GM12878 (cell line): Measurements from ENCODE around the gene TBRG4. TPM values are rescaled to one million over a fixed set of nuclear protein-coding genes. Genes with fewer than 3 reads are reported as not detected.

ENCODE experiments used
- ATAC-seq: fragments of 200-7000 bp; cut with Tn5 transposase; 3 replicates; pipeline ENCODE4 v1.9.1; 2020; ENCODE audit warnings: mild to moderate bottlenecking, moderate library complexity
- BruUV-seq: library from RNA; stranded (reverse); fragments of 400-500 nt; replicated peaks from 2 replicates; lab custom pipeline; 2021; lab: Mats Ljungman, UMichigan
- CTCF ChIA-PET: fragments of 300-600 bp; sonication (Branson Sonifier 250); formaldehyde crosslinking; extraction: SDS; loops from one replicate; lab custom pipeline; 2021; ENCODE audit warnings: inconsistent platforms; lab: Yijun Ruan, JAX
- POLR2A ChIA-PET: fragments of 350-600 bp; formaldehyde crosslinking; extraction: SDS; loops from one replicate; lab custom pipeline; 2021; ENCODE audit warnings: inconsistent platforms; lab: Charles Lee
- RAD21 ChIA-PET: fragments of 300-600 bp; sonication (Branson Sonifier 250); formaldehyde crosslinking; loops from one replicate; lab custom pipeline; 2023; ENCODE audit warnings: antibody characterized with exemption; ENCODE audit not compliant: unreplicated experiment; lab: Charles Lee
- SMC1A ChIA-PET: fragments of 300-600 bp; sonication (Branson Sonifier 250); formaldehyde crosslinking; loops from one replicate; lab custom pipeline; 2023; ENCODE audit not compliant: unreplicated experiment, uncharacterized antibody; lab: Charles Lee
- DNase-seq: peaks from one replicate; pipeline ENCODE4 v3.0.0-alpha.2; 2011; ENCODE audit warnings: low read depth, low spot score
- FAIRE-seq: peaks from 3 replicates; lab custom pipeline; 2011; peaks lifted over from hg19 to GRCh38; lab: Jason Lieb, UNC
- H2AFZ ChIP-seq: 2 replicates; pipeline ENCODE4 v1.6.0; 2011; ENCODE audit warnings: low read depth, low read length, control low read depth; ENCODE audit not compliant: control insufficient read depth
- H3K27ac ChIP-seq: 2 replicates; pipeline ENCODE4 v1.5.1; 2011; ENCODE audit warnings: control low read depth; ENCODE audit not compliant: control insufficient read depth, insufficient read depth
- H3K27me3 ChIP-seq, 2 experiments: replicated peaks in 1 of 2; 2 replicates each; pipeline versions ENCODE4 v1.6.0 to v1.6.1; 2011; ENCODE audit warnings: low read length in 1 of 2; ENCODE audit not compliant: control insufficient read depth in 2 of 2, insufficient read depth in 2 of 2
- H3K36me3 ChIP-seq, 2 experiments: 2 replicates each; pipeline ENCODE4 v1.5.1; 2011; ENCODE audit warnings: low read length in 1 of 2; ENCODE audit not compliant: control insufficient read depth in 2 of 2, insufficient read depth in 2 of 2
- H3K4me1 ChIP-seq: 2 replicates; pipeline ENCODE4 v1.6.1; 2011; ENCODE audit warnings: mild to moderate bottlenecking, low read length, moderate library complexity, mixed read lengths; ENCODE audit not compliant: control insufficient read depth, insufficient read depth
- H3K4me2 ChIP-seq: 2 replicates; pipeline ENCODE4 v1.6.0; 2011; ENCODE audit warnings: control low read depth; ENCODE audit not compliant: control insufficient read depth, insufficient read depth
- H3K4me3 ChIP-seq: fragments of 200-600 bp; sonication (generic); 2 replicates; pipeline ENCODE4 v1.5.1; 2016
- H3K79me2 ChIP-seq: 2 replicates; pipeline ENCODE4 v1.6.0; 2011; ENCODE audit warnings: low read length; ENCODE audit not compliant: control insufficient read depth, insufficient read depth
- H3K9ac ChIP-seq: 2 replicates; pipeline ENCODE4 v1.8.0; 2011; ENCODE audit warnings: low read length, control low read depth, mixed read lengths; ENCODE audit not compliant: control insufficient read depth, insufficient read depth
- H3K9me3 ChIP-seq: replicated peaks from 3 replicates; pipeline ENCODE4 v1.5.1; 2011; ENCODE audit warnings: mild to moderate bottlenecking, low read length; ENCODE audit not compliant: control insufficient read depth, insufficient read depth
- H4K20me1 ChIP-seq: 2 replicates; pipeline ENCODE4 v1.6.0; 2011; ENCODE audit not compliant: control insufficient read depth, insufficient read depth
- CREM ChIP-seq: IDR thresholded peaks from 2 replicates; pipeline ENCODE4 v1.6.1; 2014; ENCODE audit warnings: antibody characterized with exemption, low read depth
- CTCF ChIP-seq, 3 experiments: IDR thresholded peaks in 2 of 3; conservative IDR thresholded peaks in 1 of 3; 2 replicates each; pipeline ENCODE4 v1.5.1; 2011; ENCODE audit warnings: low read depth in 3 of 3, low read length in 3 of 3, mild to moderate bottlenecking in 3 of 3, control low read depth in 2 of 3, moderate library complexity in 2 of 3, inconsistent platforms in 1 of 3, mixed read lengths in 1 of 3; ENCODE audit not compliant: control insufficient read depth in 2 of 3, insufficient read depth in 1 of 3; ENCODE audit errors: extremely low read depth in 1 of 3
- FOXM1 ChIP-seq: IDR thresholded peaks from 2 replicates; pipeline ENCODE4 v1.6.1; 2012; ENCODE audit warnings: low read depth, mild to moderate bottlenecking, inconsistent platforms, low read length, moderate library complexity
- POLR2A ChIP-seq: IDR thresholded peaks from 2 replicates; pipeline ENCODE4 v1.6.1; 2011; ENCODE audit warnings: low read depth, mild to moderate bottlenecking, low read length
- SIN3A ChIP-seq: IDR thresholded peaks from 2 replicates; pipeline ENCODE4 v1.6.1; 2012; ENCODE audit warnings: low read depth, low read length, improper control_type of control experiment
- TBL1XR1 ChIP-seq: IDR thresholded peaks from 2 replicates; pipeline ENCODE4 v1.6.1; 2012; ENCODE audit warnings: low read depth, low read length, improper control_type of control experiment
- WGBS: methylation state at CpG from one replicate; pipeline ENCODE4 v1.1.6; 2016; ENCODE audit warnings: low lambda C conversion rate; ENCODE audit not compliant: insufficient replicate concordance, insufficient coverage; ENCODE audit errors: missing lambda C conversion rate; 5-methylcytosine and 5-hydroxymethylcytosine counted together
- in situ Hi-C: fragments of 300-500 bp; cut with MboI; formaldehyde crosslinking; loops from 9 replicates; pipeline ENCODE4 v1.14.3; 2018; ENCODE audit warnings: mixed read lengths
- intact Hi-C: fragments of 100-400 bp; cut with micrococcal nuclease; formaldehyde crosslinking; loops from one replicate; pipeline ENCODE4 v1.14.2; 2022; ENCODE audit not compliant: unreplicated experiment
- polyA plus RNA-seq, 11 experiments: library from polyadenylated mRNA; depleted of rRNA in 4 of 11; unstranded in 6 of 11; stranded (reverse) in 5 of 11; fragments of >200 nt; fragmentation: Nextera tagmentation in 4 of 11; fragmentation: Illumina TruSeq in 1 of 11; extraction: Ambion mirVana in 4 of 11; extraction: Trizol in 1 of 11; gene quantifications; 1 replicate in 1 of 11; 2 replicates in 10 of 11; pipeline versions ENCODE4 v1.2.1 to v1.2.3, GENCODE V29; 2011 to 2016; ENCODE audit warnings: inconsistent platforms in 2 of 11, missing spikeins in 2 of 11, low read depth in 1 of 11
- total RNA-seq, 4 experiments: library from RNA; depleted of rRNA in 3 of 4; stranded (reverse); fragments of >200 nt in 3 of 4; fragmentation: Illumina TruSeq in 1 of 4; extraction: Trizol in 1 of 4; gene quantifications; 2 replicates each; pipeline versions ENCODE4 v1.2.1 to v1.2.3, GENCODE V29; 2013 to 2021

The TBRG4 gene
- total and polyA plus RNA-seq, 10 of the 15 experiments (the other 5 are each of a cell fraction or from before 2014, with no cell fraction given) = 8.4 to 130 (median 118) TPM

DNA sequence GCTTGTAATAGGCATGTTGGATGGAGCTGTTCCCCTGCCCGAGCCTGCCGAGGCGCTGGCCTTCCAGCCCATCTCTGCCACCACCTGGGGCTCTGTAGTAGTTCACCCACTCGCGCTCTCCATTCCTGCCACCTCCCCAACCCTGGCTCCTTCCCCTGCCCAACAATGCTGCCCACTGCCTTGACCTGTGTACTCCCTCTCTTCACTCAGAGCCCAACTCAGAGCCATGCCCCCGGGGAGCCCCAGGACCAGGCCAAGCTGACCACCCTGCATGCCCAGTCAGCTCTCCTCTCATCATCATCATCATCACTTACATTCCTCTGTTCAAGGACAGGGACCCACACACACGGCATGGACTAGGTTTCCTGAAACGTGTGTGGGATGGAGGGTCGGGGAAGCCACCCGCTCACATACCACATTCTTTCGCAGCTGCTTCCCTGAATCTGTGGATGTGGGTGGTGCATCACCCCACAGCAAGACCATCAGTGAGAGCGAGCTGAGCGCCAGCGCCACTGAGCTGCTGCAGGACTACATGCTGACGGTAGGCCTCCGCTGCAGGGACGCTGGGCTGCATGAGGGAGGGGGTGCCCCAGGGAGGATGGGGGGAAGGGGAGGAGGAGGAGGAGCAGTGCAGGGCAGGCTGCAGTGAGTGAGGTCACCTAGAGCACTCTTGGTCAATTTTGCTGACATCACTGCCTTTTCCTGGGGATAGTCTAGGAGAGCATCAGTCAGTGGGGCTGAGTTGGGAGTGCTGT is 38.3 kb downstream of the TBRG4 start:
- H3K27me3 ChIP-seq = no peaks in the 10 kb centered on the region
- ChIA-PET RAD21 (interaction anchor here (1.5 kb wide), 1 partner anchor 99 kb away, joined by 5 read pairs; no protein-coding TSS in a partner anchor), CTCF (interaction anchor here (0.7 kb wide), 1 partner anchor 99 kb away, joined by 3 read pairs; no protein-coding TSS in a partner anchor), POLR2A (interaction anchor here (1.0 kb wide), 1 partner anchor 13 kb away, joined by 3 read pairs; no protein-coding TSS in a partner anchor), SMC1A (interaction anchor here (1.5 kb wide), 1 partner anchor 99 kb away, joined by 7 read pairs; no protein-coding TSS in a partner anchor)
- H3K4me2 ChIP-seq = no peak overlapping the region
- H4K20me1 ChIP-seq = no peaks in the 10 kb centered on the region
- no peak overlapping the region for H3K27ac ChIP-seq
- no peaks in the 10 kb centered on the region for H3K79me2 ChIP-seq
- intact Hi-C loops = no loop called here
- FAIRE-seq (no peak), ATAC-seq (no peak), DNase-seq (no peak)
- BruUV-seq = no TSS peak
- no peaks in the 10 kb centered on the region for H3K4me1 ChIP-seq
- no peak overlapping the region for H3K9ac ChIP-seq
- 97% methylated on average over 14 of the region's 17 CpGs for WGBS
- H3K4me3 ChIP-seq = no peak overlapping the region
- peaks cover 23 to 64% of the 10 kb centered on the region in 2 experiments for H3K36me3 ChIP-seq
- no peak overlapping the region for H2AFZ ChIP-seq
- TF ChIP-seq SIN3A = no peak
- TF ChIP-seq CREM = no peak
- 0 out of 2 replicates have a peak, but pooled peaks have one; percentile 8 for TF ChIP-seq POLR2A
- TF ChIP-seq TBL1XR1 = no peak
- no peak for TF ChIP-seq FOXM1
- TF ChIP-seq CTCF (IDR thresholded peaks at IDR 0.05 in 2 of 3, conservative IDR thresholded peaks at IDR 0.05 in 1 of 3; ENCODE audit: control insufficient read depth in 2 of 3, extremely low read depth in 1 of 3, insufficient read depth in 1 of 3, low read depth in 3 of 3, low read length in 3 of 3) = no peak
- in situ Hi-C loops = no loop called here
- no peaks in the 10 kb centered on the region for H3K9me3 ChIP-seq
